Breast epithelium (tissue), 3 donors: ENCODE measurements around the gene OSBPL1A.

ENCODE experiments used
- CTCF ChIP-seq, 3 donors: fragments of 450-650 bp; IDR thresholded peaks; one replicate each; pipeline ENCODE4 v1.5.1; 2016 to 2017; ENCODE audit warnings: antibody characterized with exemption in 3 of 3, mild to moderate bottlenecking in 3 of 3, moderate library complexity in 3 of 3
- POLR2A ChIP-seq: fragments of 450-650 bp; IDR thresholded peaks from one replicate; pipeline ENCODE4 v1.6.1; 2016; ENCODE audit warnings: antibody characterized with exemption, mild to moderate bottlenecking, moderate library complexity

- no peak for TF ChIP-seq CTCF (IDR thresholded peaks at IDR 0.05)
- no peak for TF ChIP-seq POLR2A
Measured at GRCh38 chr18:24180048-24180447, 217.6 kb downstream of the OSBPL1A start.
